ENCODE measurements around the gene FHOD3. TPM values are rescaled to one million over a fixed set of nuclear protein-coding genes. Genes with fewer than 3 reads are reported as not detected.

Gene FHOD3
- total and polyA plus RNA-seq, 4 donors, result 0.57 to 1.3 (median 1.2) TPM; not detected in 1

DNA sequence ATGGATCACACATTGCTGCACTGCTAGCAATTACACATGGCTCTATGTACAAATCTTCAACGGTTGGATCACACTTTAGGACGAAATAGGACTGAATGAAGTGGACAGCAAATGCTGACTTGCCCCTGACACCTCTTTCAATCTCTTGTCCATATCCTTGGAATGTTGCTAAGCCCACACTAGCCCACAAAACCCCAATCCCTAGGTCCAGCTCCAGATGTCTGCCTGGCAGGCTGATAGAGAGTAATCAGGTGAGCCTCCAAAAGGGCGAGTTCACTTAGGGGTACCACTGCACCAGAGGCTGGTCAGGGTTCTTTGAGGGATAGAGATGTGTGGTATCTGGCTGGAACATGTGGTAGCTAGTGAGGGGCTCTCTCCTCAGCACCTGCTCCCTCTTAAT, 18.5 kb upstream of the FHOD3 start:
- 77% methylated on average over 3 of the region's 3 CpGs for WGBS
- no peak overlapping the region for H3K27ac ChIP-seq (ENCODE audit: low read depth in 1 of 2, low read length in 2 of 2)
- DNase-seq (ENCODE audit: low spot score), result no peak

DNA sequence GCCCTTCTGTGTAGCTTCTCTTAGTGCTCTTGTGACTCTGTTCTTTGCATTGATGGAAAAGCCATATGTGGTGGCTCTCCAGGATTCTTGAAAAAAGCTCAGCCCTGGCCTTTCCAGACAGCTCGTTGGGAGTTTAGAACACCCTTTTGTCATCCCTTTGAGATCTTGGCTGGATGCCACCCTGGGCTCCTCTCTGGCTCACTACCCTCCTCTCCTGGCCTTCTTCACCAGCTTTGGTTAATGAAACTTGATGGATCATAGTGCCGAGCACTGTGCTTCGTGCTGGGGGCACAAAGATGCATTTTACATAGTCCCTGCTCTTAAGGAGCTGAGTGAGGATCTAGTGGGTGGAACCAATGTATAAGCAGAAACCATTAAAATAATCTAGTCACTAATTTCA, 15.6 kb upstream of the FHOD3 start:
- TF ChIP-seq, protein P1, sequence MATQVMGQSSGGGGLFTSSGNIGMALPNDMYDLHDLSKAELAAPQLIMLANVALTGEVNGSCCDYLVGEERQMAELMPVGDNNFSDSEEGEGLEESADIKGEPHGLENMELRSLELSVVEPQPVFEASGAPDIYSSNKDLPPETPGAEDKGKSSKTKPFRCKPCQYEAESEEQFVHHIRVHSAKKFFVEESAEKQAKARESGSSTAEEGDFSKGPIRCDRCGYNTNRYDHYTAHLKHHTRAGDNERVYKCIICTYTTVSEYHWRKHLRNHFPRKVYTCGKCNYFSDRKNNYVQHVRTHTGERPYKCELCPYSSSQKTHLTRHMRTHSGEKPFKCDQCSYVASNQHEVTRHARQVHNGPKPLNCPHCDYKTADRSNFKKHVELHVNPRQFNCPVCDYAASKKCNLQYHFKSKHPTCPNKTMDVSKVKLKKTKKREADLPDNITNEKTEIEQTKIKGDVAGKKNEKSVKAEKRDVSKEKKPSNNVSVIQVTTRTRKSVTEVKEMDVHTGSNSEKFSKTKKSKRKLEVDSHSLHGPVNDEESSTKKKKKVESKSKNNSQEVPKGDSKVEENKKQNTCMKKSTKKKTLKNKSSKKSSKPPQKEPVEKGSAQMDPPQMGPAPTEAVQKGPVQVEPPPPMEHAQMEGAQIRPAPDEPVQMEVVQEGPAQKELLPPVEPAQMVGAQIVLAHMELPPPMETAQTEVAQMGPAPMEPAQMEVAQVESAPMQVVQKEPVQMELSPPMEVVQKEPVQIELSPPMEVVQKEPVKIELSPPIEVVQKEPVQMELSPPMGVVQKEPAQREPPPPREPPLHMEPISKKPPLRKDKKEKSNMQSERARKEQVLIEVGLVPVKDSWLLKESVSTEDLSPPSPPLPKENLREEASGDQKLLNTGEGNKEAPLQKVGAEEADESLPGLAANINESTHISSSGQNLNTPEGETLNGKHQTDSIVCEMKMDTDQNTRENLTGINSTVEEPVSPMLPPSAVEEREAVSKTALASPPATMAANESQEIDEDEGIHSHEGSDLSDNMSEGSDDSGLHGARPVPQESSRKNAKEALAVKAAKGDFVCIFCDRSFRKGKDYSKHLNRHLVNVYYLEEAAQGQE (IDR thresholded peaks at IDR 0.05), result no peak
- TF ChIP-seq GABPA (IDR thresholded peaks at IDR 0.05 in 1 of 2, conservative IDR thresholded peaks at IDR 0.05 in 1 of 2) (no peak), HNF4G (IDR thresholded peaks at IDR 0.05) (no peak)
- TF ChIP-seq, protein P2, sequence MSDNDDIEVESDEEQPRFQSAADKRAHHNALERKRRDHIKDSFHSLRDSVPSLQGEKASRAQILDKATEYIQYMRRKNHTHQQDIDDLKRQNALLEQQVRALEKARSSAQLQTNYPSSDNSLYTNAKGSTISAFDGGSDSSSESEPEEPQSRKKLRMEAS (IDR thresholded peaks at IDR 0.05), result no peak
- Histone ChIP-seq H3K9me3 (ENCODE audit: control insufficient read depth in 4 of 4, low read length in 3 of 4) (no peaks in the 10 kb centered on the region), H3K4me1 (ENCODE audit: control insufficient read depth in 4 of 4, insufficient read depth in 4 of 4, low read length in 3 of 4) (peaks cover 0 to 3% (median 0%) of the 10 kb centered on the region in 4 donors), H3K9ac (ENCODE audit: low read depth in 1 of 2, low read length in 2 of 2) (no peak overlapping the region), H3K36me3 (ENCODE audit: control insufficient read depth in 4 of 4, insufficient read depth in 3 of 4, low read depth in 1 of 4, low read length in 3 of 4) (no peaks in the 10 kb centered on the region), H3K27me3 (ENCODE audit: control insufficient read depth in 4 of 4, insufficient read depth in 4 of 4, low read length in 3 of 4) (no peaks in the 10 kb centered on the region), H3K27ac (ENCODE audit: low read depth in 1 of 2, low read length in 2 of 2) (no peak overlapping the region), H3K4me3 (ENCODE audit: low read depth in 1 of 3, low read length in 3 of 3) (no peak overlapping the region)
- DNase-seq (ENCODE audit: low spot score), result no peak
- WGBS, result 61% methylated on average over 3 of the region's 3 CpGs

More for the DNA sequence above, 18.5 kb upstream of the FHOD3 start:
- Histone ChIP-seq H3K4me3 (ENCODE audit: low read depth in 1 of 3, low read length in 3 of 3) (no peak overlapping the region), H3K9me3 (ENCODE audit: control insufficient read depth in 4 of 4, low read length in 3 of 4) (no peaks in the 10 kb centered on the region), H3K36me3 (ENCODE audit: control insufficient read depth in 4 of 4, insufficient read depth in 3 of 4, low read depth in 1 of 4, low read length in 3 of 4) (no peaks in the 10 kb centered on the region), H3K9ac (ENCODE audit: low read depth in 1 of 2, low read length in 2 of 2) (no peak overlapping the region), H3K27me3 (ENCODE audit: control insufficient read depth in 4 of 4, insufficient read depth in 4 of 4, low read length in 3 of 4) (no peaks in the 10 kb centered on the region), H3K4me1 (ENCODE audit: control insufficient read depth in 4 of 4, insufficient read depth in 4 of 4, low read length in 3 of 4) (no peaks in the 10 kb centered on the region)
- TF ChIP-seq NR2F2 (IDR thresholded peaks at IDR 0.05) (no peak), EGR1 (IDR thresholded peaks at IDR 0.05; ENCODE audit: low read depth in 2 of 2) (no peak), FOXA1 (IDR thresholded peaks at IDR 0.05) (no peak), FOXA2 (IDR thresholded peaks at IDR 0.05) (no peak), HNF4G (IDR thresholded peaks at IDR 0.05) (no peak), RXRA (IDR thresholded peaks at IDR 0.05) (no peak), TAF1 (conservative IDR thresholded peaks at IDR 0.05) (no peak)
- TF ChIP-seq, protein P1 (IDR thresholded peaks at IDR 0.05), result no peak
- TF ChIP-seq, protein P2 (IDR thresholded peaks at IDR 0.05), result no peak
- TF ChIP-seq, protein P3, sequence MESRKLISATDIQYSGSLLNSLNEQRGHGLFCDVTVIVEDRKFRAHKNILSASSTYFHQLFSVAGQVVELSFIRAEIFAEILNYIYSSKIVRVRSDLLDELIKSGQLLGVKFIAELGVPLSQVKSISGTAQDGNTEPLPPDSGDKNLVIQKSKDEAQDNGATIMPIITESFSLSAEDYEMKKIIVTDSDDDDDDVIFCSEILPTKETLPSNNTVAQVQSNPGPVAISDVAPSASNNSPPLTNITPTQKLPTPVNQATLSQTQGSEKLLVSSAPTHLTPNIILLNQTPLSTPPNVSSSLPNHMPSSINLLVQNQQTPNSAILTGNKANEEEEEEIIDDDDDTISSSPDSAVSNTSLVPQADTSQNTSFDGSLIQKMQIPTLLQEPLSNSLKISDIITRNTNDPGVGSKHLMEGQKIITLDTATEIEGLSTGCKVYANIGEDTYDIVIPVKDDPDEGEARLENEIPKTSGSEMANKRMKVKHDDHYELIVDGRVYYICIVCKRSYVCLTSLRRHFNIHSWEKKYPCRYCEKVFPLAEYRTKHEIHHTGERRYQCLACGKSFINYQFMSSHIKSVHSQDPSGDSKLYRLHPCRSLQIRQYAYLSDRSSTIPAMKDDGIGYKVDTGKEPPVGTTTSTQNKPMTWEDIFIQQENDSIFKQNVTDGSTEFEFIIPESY (IDR thresholded peaks at IDR 0.05), result no peak
- TF ChIP-seq, protein P4, sequence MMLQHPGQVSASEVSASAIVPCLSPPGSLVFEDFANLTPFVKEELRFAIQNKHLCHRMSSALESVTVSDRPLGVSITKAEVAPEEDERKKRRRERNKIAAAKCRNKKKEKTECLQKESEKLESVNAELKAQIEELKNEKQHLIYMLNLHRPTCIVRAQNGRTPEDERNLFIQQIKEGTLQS (IDR thresholded peaks at IDR 0.05), result no peak
